ENCODE data around the gene CAMKK2.
A peak's percentile ranks its signal among the peaks of the same experiment; 100 is the strongest.
"Not testable (repeated sequence)": the region's sequence is repeated elsewhere in the genome, so short reads cannot be mapped to it uniquely, and the experiment has no call there.

The CAMKK2 gene

GRCh38 chr12:121230538-121230907 lies 66.0 kb downstream of the CAMKK2 start:
- in situ Hi-C loops (cut with HindIII; ENCODE audit: low pct_ligation_motif_present, low sequenced_read_pairs) = no loop called here
- H3K4me3 ChIP-seq (ENCODE audit: low read depth, low read length) = no peak overlapping the region
- H3K27ac ChIP-seq = no peak overlapping the region
- H3K27me3 ChIP-seq (replicated peaks) = no peaks in the 10 kb centered on the region
- TF ChIP-seq CTCF (IDR thresholded peaks at IDR 0.05; ENCODE audit: low read depth, low read length, missing control alignments) = no peak
- H3K36me3 ChIP-seq (replicated peaks) = no peaks in the 10 kb centered on the region
- DNase-seq = no peak

- H3K27ac ChIP-seq; in situ Hi-C loops (cut with HindIII; ENCODE audit: low pct_ligation_motif_present, low sequenced_read_pairs); H3K4me3 ChIP-seq (ENCODE audit: low read depth, low read length); H3K27me3 ChIP-seq (replicated peaks); H3K36me3 ChIP-seq (replicated peaks): not testable (repeated sequence)
- peak; percentile 91 for TF ChIP-seq CTCF (IDR thresholded peaks at IDR 0.05; ENCODE audit: low read depth, low read length, missing control alignments)
- peak; percentile 71 for DNase-seq
Observed at GRCh38 chr12:121229826-121230537, 66.5 kb downstream of the CAMKK2 start.

- no peak overlapping the region for H3K27ac ChIP-seq
- no peaks in the 10 kb centered on the region for H3K36me3 ChIP-seq (replicated peaks)
- DNase-seq = no peak
Observed at GRCh38 chr12:121228919-121229665, 67.4 kb downstream of the CAMKK2 start.

GRCh38 chr12:121227294-121227693 lies 69.2 kb downstream of the CAMKK2 start:
- in situ Hi-C loops (cut with HindIII; ENCODE audit: low pct_ligation_motif_present, low sequenced_read_pairs) = no loop called here
- Histone ChIP-seq H3K36me3 (replicated peaks) (no peaks in the 10 kb centered on the region), H3K27me3 (replicated peaks) (no peaks in the 10 kb centered on the region), H3K4me3 (ENCODE audit: low read depth, low read length) (no peak overlapping the region), H3K27ac (no peak overlapping the region)
- DNase-seq = no peak
- TF ChIP-seq CTCF (IDR thresholded peaks at IDR 0.05; ENCODE audit: low read depth, low read length, missing control alignments) = no peak

More at GRCh38 chr12:121228919-121229665, 67.4 kb downstream of the CAMKK2 start:
- no peak overlapping the region for H3K4me3 ChIP-seq (ENCODE audit: low read depth, low read length)
- in situ Hi-C loops (cut with HindIII; ENCODE audit: low pct_ligation_motif_present, low sequenced_read_pairs) = no loop called here
- TF ChIP-seq CTCF (IDR thresholded peaks at IDR 0.05; ENCODE audit: low read depth, low read length, missing control alignments) = no peak
- H3K27me3 ChIP-seq (replicated peaks) = no peaks in the 10 kb centered on the region

GRCh38 chr12:121226871-121227270 lies 69.6 kb downstream of the CAMKK2 start:
- H3K36me3 ChIP-seq (replicated peaks); H3K27me3 ChIP-seq (replicated peaks); in situ Hi-C loops (cut with HindIII; ENCODE audit: low pct_ligation_motif_present, low sequenced_read_pairs); H3K27ac ChIP-seq; DNase-seq; H3K4me3 ChIP-seq (ENCODE audit: low read depth, low read length): not testable (repeated sequence)

GRCh38 chr12:121226399-121226798 lies 70.1 kb downstream of the CAMKK2 start:
- in situ Hi-C loops (cut with HindIII; ENCODE audit: low pct_ligation_motif_present, low sequenced_read_pairs) = no loop called here
- Histone ChIP-seq H3K4me3 (ENCODE audit: low read depth, low read length) (no peak overlapping the region), H3K27ac (no peak overlapping the region), H3K36me3 (replicated peaks) (no peaks in the 10 kb centered on the region), H3K27me3 (replicated peaks) (no peaks in the 10 kb centered on the region)
- TF ChIP-seq CTCF (IDR thresholded peaks at IDR 0.05; ENCODE audit: low read depth, low read length, missing control alignments) = no peak
- no peak for DNase-seq

All from brain microvascular endothelial cell (primary cell).